ENCODE data around the gene NUCB2. TPM values are rescaled to one million over a fixed set of nuclear protein-coding genes. Genes with fewer than 3 reads are reported as not detected.
"Not testable (repeated sequence)": the region's sequence is repeated elsewhere in the genome, so short reads cannot be mapped to it uniquely, and the experiment has no call there.

Gene NUCB2
- polyA plus RNA-seq, 3 donors = 8.6 to 41.3 (median 31.4) TPM

- Histone ChIP-seq H2AFZ (ENCODE audit: insufficient read depth, low read depth, low read length, poor library complexity, severe bottlenecking) (no peak overlapping the region), H3K9ac (ENCODE audit: insufficient read depth, low read length, poor library complexity, severe bottlenecking) (no peak overlapping the region), H3K4me3 (replicated peaks in 1 of 3; ENCODE audit: low read depth in 2 of 3, low read length in 3 of 3) (no peak overlapping the region), H3K36me3 (replicated peaks in 1 of 2; ENCODE audit: control insufficient read depth in 1 of 2, insufficient read depth in 2 of 2, low read length in 2 of 2) (no peaks in the 10 kb centered on the region), H3K4me2 (replicated peaks; ENCODE audit: extremely low read depth, low read length, poor library complexity, severe bottlenecking) (no peak overlapping the region), H4K20me1 (ENCODE audit: insufficient read depth, low read length) (no peaks in the 10 kb centered on the region), H3K9me3 (replicated peaks in 1 of 2; ENCODE audit: control insufficient read depth in 1 of 2, insufficient read depth in 1 of 2, low read length in 2 of 2) (no peaks in the 10 kb centered on the region), H3K79me2 (ENCODE audit: insufficient read depth, low read length) (no peaks in the 10 kb centered on the region), H3K27ac (ENCODE audit: low read depth in 1 of 2, low read length in 2 of 2) (no peak overlapping the region), H3K4me1 (ENCODE audit: control insufficient read depth in 1 of 2, insufficient read depth in 2 of 2, low read length in 2 of 2) (peaks cover 0 to 2% of the 10 kb centered on the region in 2 donors), H3K27me3 (ENCODE audit: control insufficient read depth in 2 of 2, insufficient read depth in 2 of 2, low read length in 2 of 2) (peaks cover 5 to 16% of the 10 kb centered on the region in 2 donors)
- Mint-ChIP-seq H3K4me1 (peaks cover 6% of the 10 kb centered on the region), H3K27ac (peak overlapping the region in 1 of 7 donors; percentile 57), H3K4me3 (peak overlapping the region in 1 of 2 donors; percentile 46), H3K36me3 (no peaks in the 10 kb centered on the region), H3K9me3 (peaks cover 0 to 8% (median 3%) of the 10 kb centered on the region in 7 donors), H3K27me3 (ENCODE audit: low read depth in 3 of 3) (peaks cover 7 to 45% (median 19%) of the 10 kb centered on the region in 3 donors)
- no peak for DNase-seq
- intact Hi-C loops (cut with micrococcal nuclease) = no loop called here
- TF ChIP-seq CTCF (IDR thresholded peaks at IDR 0.05) = no peak
These were observed 35.8 kb upstream of the NUCB2 start for GRCh38 chr11:17240780-17241179.

GRCh38 chr11:17242954-17243353 is 33.6 kb upstream of the NUCB2 start:
- not testable (repeated sequence) for H3K9ac ChIP-seq (ENCODE audit: insufficient read depth, low read length, poor library complexity, severe bottlenecking)
- H3K27me3 Mint-ChIP-seq (ENCODE audit: low read depth in 3 of 3) = peaks cover 15 to 42% (median 18%) of the 10 kb centered on the region in 3 donors

More at GRCh38 chr11:17242954-17243353, 33.6 kb upstream of the NUCB2 start:
- H3K36me3 Mint-ChIP-seq; H3K79me2 ChIP-seq (ENCODE audit: insufficient read depth, low read length); H2AFZ ChIP-seq (ENCODE audit: insufficient read depth, low read depth, low read length, poor library complexity, severe bottlenecking); H3K27ac ChIP-seq (ENCODE audit: low read depth in 1 of 2, low read length in 2 of 2); H3K9me3 Mint-ChIP-seq; H4K20me1 ChIP-seq (ENCODE audit: insufficient read depth, low read length); H3K27ac Mint-ChIP-seq; H3K4me3 Mint-ChIP-seq; DNase-seq; H3K9me3 ChIP-seq (replicated peaks in 1 of 2; ENCODE audit: control insufficient read depth in 1 of 2, insufficient read depth in 1 of 2, low read length in 2 of 2); H3K4me3 ChIP-seq (replicated peaks in 1 of 3; ENCODE audit: low read depth in 2 of 3, low read length in 3 of 3); H3K36me3 ChIP-seq (replicated peaks in 1 of 2; ENCODE audit: control insufficient read depth in 1 of 2, insufficient read depth in 2 of 2, low read length in 2 of 2); H3K4me1 Mint-ChIP-seq; H3K4me2 ChIP-seq (replicated peaks; ENCODE audit: extremely low read depth, low read length, poor library complexity, severe bottlenecking); intact Hi-C loops (cut with micrococcal nuclease); H3K4me1 ChIP-seq (ENCODE audit: control insufficient read depth in 1 of 2, insufficient read depth in 2 of 2, low read length in 2 of 2): not testable (repeated sequence)
- peaks cover 5 to 16% of the 10 kb centered on the region in 2 donors for H3K27me3 ChIP-seq (ENCODE audit: control insufficient read depth in 2 of 2, insufficient read depth in 2 of 2, low read length in 2 of 2)
- WGBS (ENCODE audit: insufficient coverage) = no CpG with 5 or more reads among the region's 4 CpGs

Measured in CD14-positive monocyte (primary cell).